Measurements from ENCODE around the gene FLNA. TPM values are rescaled to one million over a fixed set of nuclear protein-coding genes. Genes with fewer than 3 reads are reported as not detected.
A peak's percentile ranks its signal among the peaks of the same experiment; 100 is the strongest.

Gene FLNA
- total and polyA plus RNA-seq, 9 of the 15 experiments (the other 6 are each of a cell fraction or from before 2014, with no cell fraction given), result 6.2 to 735 (median 135) TPM

DNA sequence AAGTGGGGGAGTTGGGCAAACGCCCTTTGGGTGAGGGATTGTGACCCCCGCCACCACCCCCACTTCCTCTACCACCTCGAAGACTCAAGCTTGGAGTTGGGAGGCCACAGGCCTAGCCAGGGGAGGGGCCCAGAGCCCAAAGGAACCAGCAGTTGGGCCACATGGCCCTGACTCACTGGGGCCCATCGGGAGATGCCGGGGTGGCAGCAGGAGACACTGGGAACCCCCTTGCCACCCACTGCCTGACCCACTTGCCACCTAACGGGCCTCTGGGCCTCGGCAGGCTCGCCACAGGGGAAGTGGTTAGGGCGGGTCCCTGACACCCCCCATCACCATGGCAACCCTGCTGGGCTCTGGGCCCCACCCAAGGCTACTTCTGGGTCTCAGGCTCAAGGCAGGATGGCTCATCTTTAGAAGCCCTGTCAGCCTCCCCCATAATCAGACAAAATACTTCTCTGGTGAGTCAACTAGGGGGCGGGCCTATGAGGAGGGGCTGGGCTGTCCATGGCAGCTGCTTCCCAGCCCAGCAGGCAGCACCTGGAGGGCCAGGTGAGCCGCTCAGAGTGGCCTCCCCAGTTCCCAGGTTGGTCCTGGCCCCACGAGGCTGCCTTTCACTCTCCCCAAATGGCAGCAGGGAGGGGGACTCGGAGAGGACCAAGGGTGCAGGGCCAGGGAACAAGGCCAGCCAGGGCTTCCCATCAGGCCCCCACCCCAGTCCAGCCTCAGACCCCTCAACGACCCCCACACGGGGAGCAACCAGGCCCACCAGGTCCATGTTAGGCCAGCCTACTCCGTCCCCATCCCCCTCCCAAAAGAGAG lies 5.6 kb downstream of the FLNA start (continued):
- TF ChIP-seq, protein P1, sequence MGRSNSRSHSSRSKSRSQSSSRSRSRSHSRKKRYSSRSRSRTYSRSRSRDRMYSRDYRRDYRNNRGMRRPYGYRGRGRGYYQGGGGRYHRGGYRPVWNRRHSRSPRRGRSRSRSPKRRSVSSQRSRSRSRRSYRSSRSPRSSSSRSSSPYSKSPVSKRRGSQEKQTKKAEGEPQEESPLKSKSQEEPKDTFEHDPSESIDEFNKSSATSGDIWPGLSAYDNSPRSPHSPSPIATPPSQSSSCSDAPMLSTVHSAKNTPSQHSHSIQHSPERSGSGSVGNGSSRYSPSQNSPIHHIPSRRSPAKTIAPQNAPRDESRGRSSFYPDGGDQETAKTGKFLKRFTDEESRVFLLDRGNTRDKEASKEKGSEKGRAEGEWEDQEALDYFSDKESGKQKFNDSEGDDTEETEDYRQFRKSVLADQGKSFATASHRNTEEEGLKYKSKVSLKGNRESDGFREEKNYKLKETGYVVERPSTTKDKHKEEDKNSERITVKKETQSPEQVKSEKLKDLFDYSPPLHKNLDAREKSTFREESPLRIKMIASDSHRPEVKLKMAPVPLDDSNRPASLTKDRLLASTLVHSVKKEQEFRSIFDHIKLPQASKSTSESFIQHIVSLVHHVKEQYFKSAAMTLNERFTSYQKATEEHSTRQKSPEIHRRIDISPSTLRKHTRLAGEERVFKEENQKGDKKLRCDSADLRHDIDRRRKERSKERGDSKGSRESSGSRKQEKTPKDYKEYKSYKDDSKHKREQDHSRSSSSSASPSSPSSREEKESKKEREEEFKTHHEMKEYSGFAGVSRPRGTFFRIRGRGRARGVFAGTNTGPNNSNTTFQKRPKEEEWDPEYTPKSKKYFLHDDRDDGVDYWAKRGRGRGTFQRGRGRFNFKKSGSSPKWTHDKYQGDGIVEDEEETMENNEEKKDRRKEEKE (IDR thresholded peaks at IDR 0.05; ENCODE audit: borderline replicate concordance in 1 of 2, control insufficient read depth in 1 of 2, low read depth in 2 of 2, low read length in 1 of 2), result no peak
- TF ChIP-seq ESRRA (IDR thresholded peaks at IDR 0.05; ENCODE audit: borderline replicate concordance, low read depth) (no peak), NEUROD1 (IDR thresholded peaks at IDR 0.05; ENCODE audit: borderline replicate concordance, low read depth, low read length, partially characterized antibody) (peak; percentile 23), ZC3H8 (IDR thresholded peaks at IDR 0.05) (no peak), ZNF431 (CRISPR knock-in tag; IDR thresholded peaks at IDR 0.05) (no peak), SNIP1 (IDR thresholded peaks at IDR 0.05; ENCODE audit: low read depth) (no peak), MYBL2 (IDR thresholded peaks at IDR 0.05; ENCODE audit: low read depth) (no peak), MYBL2 (CRISPR knock-in tag; IDR thresholded peaks at IDR 0.05; ENCODE audit: borderline replicate concordance) (no peak), POLR2AphosphoS5 (IDR thresholded peaks at IDR 0.05; ENCODE audit: control insufficient read depth, insufficient read depth, low read depth, low read length) (peak; percentile 65; the same call in 1 of the 2 replicates), SMARCA5 (IDR thresholded peaks at IDR 0.05) (no peak), ZNF212 (CRISPR knock-in tag; IDR thresholded peaks at IDR 0.05) (no peak), ZNF184 (CRISPR knock-in tag; IDR thresholded peaks at IDR 0.05) (no peak), ATF7 (IDR thresholded peaks at IDR 0.05) (peak; percentile 74)
- TF ChIP-seq, protein P2, sequence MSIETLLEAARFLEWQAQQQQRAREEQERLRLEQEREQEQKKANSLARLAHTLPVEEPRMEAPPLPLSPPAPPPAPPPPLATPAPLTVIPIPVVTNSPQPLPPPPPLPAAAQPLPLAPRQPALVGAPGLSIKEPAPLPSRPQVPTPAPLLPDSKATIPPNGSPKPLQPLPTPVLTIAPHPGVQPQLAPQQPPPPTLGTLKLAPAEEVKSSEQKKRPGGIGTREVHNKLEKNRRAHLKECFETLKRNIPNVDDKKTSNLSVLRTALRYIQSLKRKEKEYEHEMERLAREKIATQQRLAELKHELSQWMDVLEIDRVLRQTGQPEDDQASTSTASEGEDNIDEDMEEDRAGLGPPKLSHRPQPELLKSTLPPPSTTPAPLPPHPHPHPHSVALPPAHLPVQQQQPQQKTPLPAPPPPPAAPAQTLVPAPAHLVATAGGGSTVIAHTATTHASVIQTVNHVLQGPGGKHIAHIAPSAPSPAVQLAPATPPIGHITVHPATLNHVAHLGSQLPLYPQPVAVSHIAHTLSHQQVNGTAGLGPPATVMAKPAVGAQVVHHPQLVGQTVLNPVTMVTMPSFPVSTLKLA (conservative IDR thresholded peaks at IDR 0.05), result peak; percentile 39 to 48; a peak in 2 of 4 replicates
- TF ChIP-seq, protein P3, sequence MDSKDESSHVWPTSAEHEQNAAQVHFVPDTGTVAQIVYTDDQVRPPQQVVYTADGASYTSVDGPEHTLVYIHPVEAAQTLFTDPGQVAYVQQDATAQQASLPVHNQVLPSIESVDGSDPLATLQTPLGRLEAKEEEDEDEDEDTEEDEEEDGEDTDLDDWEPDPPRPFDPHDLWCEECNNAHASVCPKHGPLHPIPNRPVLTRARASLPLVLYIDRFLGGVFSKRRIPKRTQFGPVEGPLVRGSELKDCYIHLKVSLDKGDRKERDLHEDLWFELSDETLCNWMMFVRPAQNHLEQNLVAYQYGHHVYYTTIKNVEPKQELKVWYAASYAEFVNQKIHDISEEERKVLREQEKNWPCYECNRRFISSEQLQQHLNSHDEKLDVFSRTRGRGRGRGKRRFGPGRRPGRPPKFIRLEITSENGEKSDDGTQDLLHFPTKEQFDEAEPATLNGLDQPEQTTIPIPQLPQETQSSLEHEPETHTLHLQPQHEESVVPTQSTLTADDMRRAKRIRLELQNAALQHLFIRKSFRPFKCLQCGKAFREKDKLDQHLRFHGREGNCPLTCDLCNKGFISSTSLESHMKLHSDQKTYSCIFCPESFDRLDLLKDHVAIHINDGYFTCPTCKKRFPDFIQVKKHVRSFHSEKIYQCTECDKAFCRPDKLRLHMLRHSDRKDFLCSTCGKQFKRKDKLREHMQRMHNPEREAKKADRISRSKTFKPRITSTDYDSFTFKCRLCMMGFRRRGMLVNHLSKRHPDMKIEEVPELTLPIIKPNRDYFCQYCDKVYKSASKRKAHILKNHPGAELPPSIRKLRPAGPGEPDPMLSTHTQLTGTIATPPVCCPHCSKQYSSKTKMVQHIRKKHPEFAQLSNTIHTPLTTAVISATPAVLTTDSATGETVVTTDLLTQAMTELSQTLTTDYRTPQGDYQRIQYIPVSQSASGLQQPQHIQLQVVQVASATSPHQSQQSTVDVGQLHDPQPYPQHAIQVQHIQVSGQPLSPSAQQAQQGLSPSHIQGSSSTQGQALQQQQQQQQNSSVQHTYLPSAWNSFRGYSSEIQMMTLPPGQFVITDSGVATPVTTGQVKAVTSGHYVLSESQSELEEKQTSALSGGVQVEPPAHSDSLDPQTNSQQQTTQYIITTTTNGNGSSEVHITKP (IDR thresholded peaks at IDR 0.05; ENCODE audit: partially characterized antibody), result no peak
- TF ChIP-seq, protein P4, sequence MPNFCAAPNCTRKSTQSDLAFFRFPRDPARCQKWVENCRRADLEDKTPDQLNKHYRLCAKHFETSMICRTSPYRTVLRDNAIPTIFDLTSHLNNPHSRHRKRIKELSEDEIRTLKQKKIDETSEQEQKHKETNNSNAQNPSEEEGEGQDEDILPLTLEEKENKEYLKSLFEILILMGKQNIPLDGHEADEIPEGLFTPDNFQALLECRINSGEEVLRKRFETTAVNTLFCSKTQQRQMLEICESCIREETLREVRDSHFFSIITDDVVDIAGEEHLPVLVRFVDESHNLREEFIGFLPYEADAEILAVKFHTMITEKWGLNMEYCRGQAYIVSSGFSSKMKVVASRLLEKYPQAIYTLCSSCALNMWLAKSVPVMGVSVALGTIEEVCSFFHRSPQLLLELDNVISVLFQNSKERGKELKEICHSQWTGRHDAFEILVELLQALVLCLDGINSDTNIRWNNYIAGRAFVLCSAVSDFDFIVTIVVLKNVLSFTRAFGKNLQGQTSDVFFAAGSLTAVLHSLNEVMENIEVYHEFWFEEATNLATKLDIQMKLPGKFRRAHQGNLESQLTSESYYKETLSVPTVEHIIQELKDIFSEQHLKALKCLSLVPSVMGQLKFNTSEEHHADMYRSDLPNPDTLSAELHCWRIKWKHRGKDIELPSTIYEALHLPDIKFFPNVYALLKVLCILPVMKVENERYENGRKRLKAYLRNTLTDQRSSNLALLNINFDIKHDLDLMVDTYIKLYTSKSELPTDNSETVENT (CRISPR knock-in tag; IDR thresholded peaks at IDR 0.05), result no peak
